H1 (cell line): Measurements from ENCODE around the gene RPUSD4. TPM values are rescaled to one million over a fixed set of nuclear protein-coding genes. Genes with fewer than 3 reads are reported as not detected.

ENCODE experiments used
- CTCF ChIA-PET: fragments of 300-600 bp; sonication (Branson Sonifier 250); formaldehyde crosslinking; loops from one replicate; lab custom pipeline; 2021; ENCODE audit not compliant: partially characterized antibody; lab: Charles Lee
- POLR2A ChIA-PET: fragments of 300-600 bp; sonication (Branson Sonifier 250); formaldehyde crosslinking; loops from one replicate; lab custom pipeline; 2021; ENCODE audit warnings: inconsistent platforms; ENCODE audit not compliant: partially characterized antibody; lab: Charles Lee
- DNase-seq, 2 experiments: peaks; one replicate each; pipeline versions ENCODE4 v3.0.0 to v3.0.0-alpha.2; 2010 to 2022; ENCODE audit warnings: low spot score in 2 of 2, low read depth in 1 of 2, mixed read lengths in 1 of 2
- FAIRE-seq: peaks from 2 replicates; lab custom pipeline; 2011; peaks lifted over from hg19 to GRCh38; lab: Jason Lieb, UNC
- H2AFZ ChIP-seq: 2 replicates; pipeline ENCODE4 v1.8.1; 2012; ENCODE audit warnings: low read length, inconsistent platforms
- H2AK5ac ChIP-seq: 2 replicates; pipeline ENCODE4 v1.6.1; 2013; ENCODE audit warnings: low read depth, low read length
- H2BK120ac ChIP-seq: replicated peaks from 2 replicates; pipeline ENCODE3; 2013; ENCODE audit warnings: low read depth, low read length, inconsistent platforms
- H2BK12ac ChIP-seq: 2 replicates; pipeline ENCODE4 v1.6.1; 2013; ENCODE audit warnings: low read depth, low read length
- H2BK15ac ChIP-seq: 2 replicates; pipeline ENCODE4 v1.6.1; 2013; ENCODE audit warnings: low read length
- H2BK20ac ChIP-seq: 2 replicates; pipeline ENCODE4 v1.6.1; 2013; ENCODE audit warnings: low read length
- H2BK5ac ChIP-seq: 2 replicates; pipeline ENCODE4 v1.6.1; 2013; ENCODE audit warnings: low read depth, low read length
- H3K14ac ChIP-seq: 2 replicates; pipeline ENCODE4 v1.6.1; 2013; ENCODE audit warnings: inconsistent platforms; ENCODE audit not compliant: insufficient read length
- H3K18ac ChIP-seq: 2 replicates; pipeline ENCODE4 v1.6.1; 2013; ENCODE audit warnings: low read length; ENCODE audit errors: extremely low read depth
- H3K23ac ChIP-seq: 2 replicates; pipeline ENCODE4 v1.6.1; 2013; ENCODE audit warnings: inconsistent platforms; ENCODE audit not compliant: insufficient read length
- H3K23me2 ChIP-seq: 2 replicates; pipeline ENCODE4 v1.6.1; 2013; ENCODE audit warnings: low read depth, low read length
- H3K27ac ChIP-seq: 2 replicates; pipeline ENCODE4 v1.6.1; 2011; ENCODE audit warnings: low read depth, low read length, inconsistent platforms
- H3K27me3 ChIP-seq, 4 experiments: replicated peaks in 1 of 4; 1 replicate in 1 of 4; 2 replicates in 3 of 4; pipeline versions ENCODE4 v1.6.1 to v1.8.1; 2011 to 2013; ENCODE audit warnings: low read length in 3 of 4, mild to moderate bottlenecking in 3 of 4, inconsistent platforms in 2 of 4, mixed read lengths in 2 of 4, moderate library complexity in 1 of 4; ENCODE audit not compliant: control insufficient read depth in 3 of 4, insufficient read depth in 3 of 4; ENCODE audit errors: extremely low read depth in 1 of 4
- H3K36me3 ChIP-seq, 4 experiments: 2 replicates each; pipeline versions ENCODE4 v1.6.1 to v1.8.1; 2011 to 2013; ENCODE audit warnings: mild to moderate bottlenecking in 4 of 4, low read length in 3 of 4, moderate library complexity in 2 of 4, control low read depth in 1 of 4, inconsistent platforms in 1 of 4; ENCODE audit not compliant: insufficient read depth in 4 of 4, control insufficient read depth in 2 of 4
- H3K4ac ChIP-seq: replicated peaks from 2 replicates; pipeline ENCODE3; 2013; ENCODE audit warnings: low read length, low read depth, mixed read lengths, inconsistent platforms; ENCODE audit not compliant: insufficient read length
- H3K4me1 ChIP-seq, 4 experiments: replicated peaks in 1 of 4; 1 replicate in 1 of 4; 2 replicates in 3 of 4; pipeline versions ENCODE4 v1.6.1 to v1.8.1; 2011 to 2013; ENCODE audit warnings: low read length in 3 of 4, inconsistent platforms in 2 of 4, mixed read lengths in 1 of 4; ENCODE audit not compliant: insufficient read depth in 4 of 4, control insufficient read depth in 3 of 4
- H3K4me2 ChIP-seq, 2 experiments: 2 replicates each; pipeline versions ENCODE4 v1.6.1 to v1.8.1; 2011 to 2013; ENCODE audit warnings: low read depth in 2 of 2, low read length in 2 of 2, control low read depth in 1 of 2, inconsistent platforms in 1 of 2, mild to moderate bottlenecking in 1 of 2; ENCODE audit not compliant: insufficient read depth in 1 of 2
- H3K4me3 ChIP-seq, 4 experiments: fragments of 200-600, 300-600 bp in 1 of 4; sonication (generic), shearing (Covaris generic), sonication (Bioruptor Twin) in 1 of 4; 2 replicates each; pipeline versions ENCODE4 v1.5.1 to v1.8.1; 2011 to 2016; ENCODE audit warnings: low read length in 4 of 4, low read depth in 3 of 4, control low read depth in 2 of 4, inconsistent platforms in 2 of 4, mild to moderate bottlenecking in 2 of 4, mixed read lengths in 1 of 4, moderate library complexity in 1 of 4; ENCODE audit not compliant: insufficient read depth in 2 of 4; ENCODE audit errors: extremely low read depth in 1 of 4
- H3K56ac ChIP-seq: replicated peaks from 2 replicates; pipeline ENCODE3; 2013; ENCODE audit warnings: low read depth, mild to moderate bottlenecking, mixed read lengths, low read length, inconsistent platforms; ENCODE audit not compliant: insufficient read length
- H3K79me1 ChIP-seq: 2 replicates; pipeline ENCODE4 v1.6.1; 2013; ENCODE audit warnings: low read depth, low read length, control low read depth
- H3K79me2 ChIP-seq, 2 experiments: 2 replicates each; pipeline versions ENCODE4 v1.6.1 to v1.8.1; 2012 to 2013; ENCODE audit warnings: low read length in 2 of 2, mild to moderate bottlenecking in 2 of 2, inconsistent platforms in 1 of 2; ENCODE audit not compliant: insufficient read depth in 2 of 2, control insufficient read depth in 1 of 2
- H3K9ac ChIP-seq, 4 experiments: replicated peaks in 1 of 4; 1 replicate in 1 of 4; 2 replicates in 3 of 4; pipeline versions ENCODE4 v1.6.1 to v1.8.1; 2011 to 2013; ENCODE audit warnings: low read depth in 3 of 4, low read length in 3 of 4, control low read depth in 2 of 4, mild to moderate bottlenecking in 2 of 4, moderate library complexity in 2 of 4, inconsistent platforms in 1 of 4; ENCODE audit errors: extremely low read depth in 1 of 4
- H3K9me3 ChIP-seq, 2 experiments: 2 replicates each; pipeline versions ENCODE4 v1.6.1 to v1.8.1; 2012 to 2013; ENCODE audit warnings: mild to moderate bottlenecking in 2 of 2, moderate library complexity in 2 of 2, control low read depth in 1 of 2, inconsistent platforms in 1 of 2, low read depth in 1 of 2, low read length in 1 of 2, mixed read lengths in 1 of 2; ENCODE audit not compliant: insufficient read depth in 2 of 2
- H4K20me1 ChIP-seq, 2 experiments: replicated peaks in 1 of 2; 2 replicates each; pipeline versions ENCODE3 to v1.8.1; 2011 to 2013; ENCODE audit warnings: inconsistent platforms in 2 of 2, low read length in 2 of 2, mild to moderate bottlenecking in 1 of 2; ENCODE audit not compliant: insufficient read depth in 2 of 2, control insufficient read depth in 1 of 2
- H4K5ac ChIP-seq: 2 replicates; pipeline ENCODE4 v1.6.1; 2013; ENCODE audit warnings: low read length, low read depth, mixed read lengths, inconsistent platforms; ENCODE audit not compliant: insufficient read length
- H4K8ac ChIP-seq: 2 replicates; pipeline ENCODE4 v1.8.0; 2013; ENCODE audit warnings: mild to moderate bottlenecking, moderate library complexity, low read length, inconsistent platforms; ENCODE audit not compliant: insufficient read depth; ENCODE audit errors: extremely low read depth
- H4K91ac ChIP-seq: replicated peaks from 2 replicates; pipeline ENCODE3; 2013; ENCODE audit warnings: low read length, mixed read lengths, inconsistent platforms; ENCODE audit not compliant: insufficient read length
- CEBPB ChIP-seq: IDR thresholded peaks from 2 replicates; pipeline ENCODE4 v1.6.1; 2012; ENCODE audit warnings: low read depth, low read length
- CTCF ChIP-seq, 3 experiments: IDR thresholded peaks; 1 replicate in 2 of 3; 2 replicates in 1 of 3; pipeline versions ENCODE4 v1.5.1 to v1.6.1; 2011; ENCODE audit warnings: low read length in 3 of 3, mild to moderate bottlenecking in 3 of 3, inconsistent platforms in 2 of 3, low read depth in 1 of 3, moderate library complexity in 1 of 3; ENCODE audit not compliant: insufficient read depth in 1 of 3; ENCODE audit errors: control extremely low read depth in 1 of 3
- MAFK ChIP-seq: IDR thresholded peaks from 2 replicates; pipeline ENCODE4 v1.6.1; 2012; ENCODE audit warnings: low read depth, mild to moderate bottlenecking, improper control_type of control experiment, low read length
- POLR2A ChIP-seq, 2 experiments: IDR thresholded peaks; 1 replicate in 1 of 2; 2 replicates in 1 of 2; pipeline ENCODE4 v1.6.1; 2011; ENCODE audit warnings: low read depth in 2 of 2, low read length in 2 of 2, mild to moderate bottlenecking in 2 of 2; ENCODE audit errors: control extremely low read depth in 1 of 2
- POLR2AphosphoS5 ChIP-seq: IDR thresholded peaks from 2 replicates; pipeline ENCODE4 v1.6.1; 2011; ENCODE audit warnings: low read depth, low read length
- RXRA ChIP-seq: IDR thresholded peaks from 2 replicates; pipeline ENCODE4 v1.6.1; 2011; ENCODE audit warnings: low read depth, mild to moderate bottlenecking, low read length, moderate library complexity; ENCODE audit not compliant: insufficient read depth
- SIN3A ChIP-seq, 2 experiments: IDR thresholded peaks in 1 of 2; conservative IDR thresholded peaks in 1 of 2; 2 replicates each; pipeline ENCODE4 v1.6.1; 2011 to 2012; ENCODE audit warnings: low read length in 2 of 2, improper control_type of control experiment in 1 of 2, low read depth in 1 of 2, mild to moderate bottlenecking in 1 of 2
- SIX5 ChIP-seq: IDR thresholded peaks from 2 replicates; pipeline ENCODE4 v1.6.1; 2011; ENCODE audit warnings: mild to moderate bottlenecking, low read depth, low read length
- TEAD4 ChIP-seq: IDR thresholded peaks from 2 replicates; pipeline ENCODE4 v1.6.1; 2012; ENCODE audit warnings: low read depth, low read length, inconsistent platforms, mixed read lengths
- WGBS, 2 experiments: shearing (Covaris generic) in 1 of 2; methylation state at CpG; one replicate each; pipeline versions ENCODE4 v1.1.6 to v1.1.7; 2013 to 2015; ENCODE audit warnings: low lambda C conversion rate in 2 of 2, mixed read lengths in 2 of 2, inconsistent platforms in 1 of 2, low coverage in 1 of 2, missing lambda C conversion rate in 1 of 2; ENCODE audit not compliant: insufficient replicate concordance in 2 of 2, insufficient coverage in 1 of 2, insufficient read length in 1 of 2; ENCODE audit errors: extremely low coverage in 1 of 2, missing lambda C conversion rate in 1 of 2; 5-methylcytosine and 5-hydroxymethylcytosine counted together
- polyA plus RNA-seq, 7 experiments: library from polyadenylated mRNA; depleted of rRNA in 3 of 7; stranded (reverse) in 5 of 7; unstranded in 2 of 7; fragments of >200 nt in 5 of 7; fragments of 200-250 nt in 2 of 7; gene quantifications; 1 replicate in 5 of 7; 2 replicates in 1 of 7; 4 replicates in 1 of 7; pipeline versions ENCODE4 v1.2.1 to v1.2.3, GENCODE V29; 2011 to 2013; ENCODE audit warnings: missing spikeins in 2 of 7, mixed read lengths in 2 of 7
- total RNA-seq: library from RNA; stranded (reverse); fragmentation: NEBNext Ultra II Directional; extraction: Animal tissue kit (Norgen Biotek cat#: 25700); gene quantifications from 2 replicates; pipeline ENCODE4 v1.2.1, GENCODE V29; 2021
- TF ChIP-seq, protein P1 (sequence below): IDR thresholded peaks from 2 replicates; pipeline ENCODE4 v1.6.1; 2012; ENCODE audit warnings: inconsistent platforms

Gene RPUSD4
- total and polyA plus RNA-seq, 2 of the 8 experiments (the other 6 are each of a cell fraction or from before 2014, with no cell fraction given): 36.1 to 50.7 TPM

DNA sequence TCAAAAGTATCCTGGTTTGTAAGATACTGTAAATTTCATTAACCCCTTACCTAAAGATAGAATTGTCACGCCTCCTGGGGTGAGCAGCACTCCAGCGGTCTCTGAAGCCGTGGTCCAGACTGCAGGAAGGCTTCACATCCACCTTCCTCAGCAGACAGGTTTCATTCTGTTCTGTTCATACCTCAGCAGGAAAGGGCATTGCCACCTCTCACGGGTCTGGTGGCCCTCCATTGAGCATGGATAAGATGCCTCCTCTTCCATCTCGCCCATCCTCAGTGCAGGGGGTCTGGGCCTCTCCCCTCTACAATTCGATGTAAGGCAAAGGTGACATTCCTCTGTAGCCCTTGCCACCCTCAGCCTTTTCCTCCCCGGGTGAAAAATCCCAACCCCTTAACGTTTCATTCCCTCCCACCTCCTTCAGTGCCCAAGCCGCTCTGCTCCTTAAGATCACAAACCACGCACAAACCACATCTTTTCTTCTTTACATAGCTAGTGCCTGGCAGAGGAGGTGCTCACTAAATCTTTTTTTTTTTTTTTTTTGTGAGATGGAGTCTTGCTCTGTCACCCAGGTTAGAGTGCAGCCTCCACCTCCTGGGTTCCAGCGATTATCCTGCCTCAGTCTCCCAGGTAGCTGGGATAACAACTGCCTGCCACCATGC is 28.5 kb downstream of the RPUSD4 start:
- H3K79me2 ChIP-seq: no peaks in the 10 kb centered on the region
- no peak overlapping the region for H3K27ac ChIP-seq
- no peak overlapping the region for H2BK15ac ChIP-seq
- H2BK120ac ChIP-seq: no peak overlapping the region
- H2AK5ac ChIP-seq: no peak overlapping the region
- ChIA-PET POLR2A (interaction anchor here (1.3 to 1.7 kb wide), 2 partner anchors 10 to 263 kb away, joined by 3 to 4 read pairs; no protein-coding TSS in a partner anchor), CTCF (interaction anchor here (0.6 to 2.3 kb wide), 4 partner anchors 11 to 242 kb away, joined by 3 to 9 read pairs (median 4); no protein-coding TSS in a partner anchor)
- H3K9ac ChIP-seq: no peak overlapping the region
- no peak overlapping the region for H3K4me3 ChIP-seq
- DNase-seq (no peak), FAIRE-seq (no peak)
- peaks cover 0 to 2% (median 0%) of the 10 kb centered on the region in 4 experiments; a peak in 1 of 7 replicates for H3K4me1 ChIP-seq
- H2BK5ac ChIP-seq: no peak overlapping the region
- no peak overlapping the region for H3K4me2 ChIP-seq
- no peak overlapping the region for H3K23ac ChIP-seq
- H4K91ac ChIP-seq: no peak overlapping the region
- H4K8ac ChIP-seq: no peak overlapping the region
- peaks cover 0 to 3% of the 10 kb centered on the region in 2 experiments for H4K20me1 ChIP-seq
- H2BK12ac ChIP-seq: no peak overlapping the region
- H2BK20ac ChIP-seq: no peak overlapping the region
- no peaks in the 10 kb centered on the region for H3K36me3 ChIP-seq
- 88% methylated on average over 11 of the region's 11 CpGs; no CpG with 5 or more reads in 1 of the 2 experiments for whole genome bisulfite sequencing, 2 experiments
- H3K79me1 ChIP-seq: no peaks in the 10 kb centered on the region
- no peak overlapping the region for H3K14ac ChIP-seq
- no peaks in the 10 kb centered on the region for H3K9me3 ChIP-seq
- H3K23me2 ChIP-seq: no peaks in the 10 kb centered on the region
- no peak overlapping the region for H3K18ac ChIP-seq
- no peak overlapping the region for H2AFZ ChIP-seq
- H3K56ac ChIP-seq: no peak overlapping the region
- H3K4ac ChIP-seq: no peak overlapping the region
- no peaks in the 10 kb centered on the region for H3K27me3 ChIP-seq
- no peak overlapping the region for H4K5ac ChIP-seq
- no peak for TF ChIP-seq RXRA
- TF ChIP-seq TEAD4: no peak
- no peak for TF ChIP-seq POLR2AphosphoS5
- TF ChIP-seq CTCF (IDR thresholded peaks at IDR 0.05; ENCODE audit: control extremely low read depth in 1 of 3, insufficient read depth in 1 of 3, low read depth in 1 of 3, low read length in 3 of 3): no peak
- TF ChIP-seq, protein P1, sequence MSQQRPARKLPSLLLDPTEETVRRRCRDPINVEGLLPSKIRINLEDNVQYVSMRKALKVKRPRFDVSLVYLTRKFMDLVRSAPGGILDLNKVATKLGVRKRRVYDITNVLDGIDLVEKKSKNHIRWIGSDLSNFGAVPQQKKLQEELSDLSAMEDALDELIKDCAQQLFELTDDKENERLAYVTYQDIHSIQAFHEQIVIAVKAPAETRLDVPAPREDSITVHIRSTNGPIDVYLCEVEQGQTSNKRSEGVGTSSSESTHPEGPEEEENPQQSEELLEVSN: no peak
- TF ChIP-seq SIX5: no peak
- no peak for TF ChIP-seq MAFK
- no peak for TF ChIP-seq CEBPB
- no peak for TF ChIP-seq POLR2A (IDR thresholded peaks at IDR 0.05; ENCODE audit: control extremely low read depth in 1 of 2, low read depth in 2 of 2, low read length in 2 of 2)
- no peak for TF ChIP-seq SIN3A (conservative IDR thresholded peaks at IDR 0.05 in 1 of 2, IDR thresholded peaks at IDR 0.05 in 1 of 2; ENCODE audit: low read depth in 1 of 2, low read length in 2 of 2)
